GM19193 (cell line): ENCODE results near the gene STK16.

Experiments used
- POLR2A ChIP-seq: IDR thresholded peaks from 4 replicates; pipeline ENCODE4 v1.6.1; 2011; ENCODE audit not compliant: insufficient read depth, insufficient read length; ENCODE audit errors: extremely low read depth

STK16 gene

GRCh38 chr2:219213026-219213415 is 32.3 kb upstream of the STK16 start:
- TF ChIP-seq POLR2A, result no peak

- no peak for TF ChIP-seq POLR2A
Observed at GRCh38 chr2:219213486-219214071, 31.7 kb upstream of the STK16 start.

- no peak for TF ChIP-seq POLR2A
Observed at GRCh38 chr2:219214141-219214540, 31.1 kb upstream of the STK16 start.

- TF ChIP-seq POLR2A, result no peak
Observed at GRCh38 chr2:219214786-219215185, 30.5 kb upstream of the STK16 start.

- TF ChIP-seq POLR2A, result no peak
Observed at GRCh38 chr2:219215871-219216534, 29.3 kb upstream of the STK16 start.

GRCh38 chr2:219216535-219216915 is 28.8 kb upstream of the STK16 start:
- TF ChIP-seq POLR2A, result no peak

- no peak for TF ChIP-seq POLR2A
Observed at GRCh38 chr2:219218217-219218731, 27.0 kb upstream of the STK16 start.

GRCh38 chr2:219218732-219219701 is 26.3 kb upstream of the STK16 start, which contains the start of gene ABCB6:
Gene ABCB6 (minus strand): TSS chr2:219218958. CDS start chr2:219218673, 285 bp downstream.
- TF ChIP-seq POLR2A, result peak; percentile 87

- no peak for TF ChIP-seq POLR2A
Observed at GRCh38 chr2:219219784-219220532, 25.3 kb upstream of the STK16 start.

- TF ChIP-seq POLR2A, result no peak
Observed at GRCh38 chr2:219220652-219221402, 24.5 kb upstream of the STK16 start.

GRCh38 chr2:219221957-219222518 is 23.2 kb upstream of the STK16 start:
- no peak for TF ChIP-seq POLR2A

GRCh38 chr2:219223831-219224610 is 21.3 kb upstream of the STK16 start:
- no peak for TF ChIP-seq POLR2A

GRCh38 chr2:219225350-219225749 is 19.9 kb upstream of the STK16 start:
- no peak for TF ChIP-seq POLR2A
